Ishikawa (cell line): ENCODE results near the gene NDFIP2.

Experiments
- CEBPB ChIP-seq: IDR thresholded peaks from 2 replicates; pipeline ENCODE4 v1.6.1; 2012
- CREB1 ChIP-seq: IDR thresholded peaks from 2 replicates; pipeline ENCODE4 v1.6.1; 2012; ENCODE audit warnings: low read depth
- EGR1 ChIP-seq: IDR thresholded peaks from 2 replicates; pipeline ENCODE4 v1.6.1; 2012
- EP300 ChIP-seq: IDR thresholded peaks from 2 replicates; pipeline ENCODE4 v1.6.1; 2012; ENCODE audit warnings: borderline replicate concordance
- FOXM1 ChIP-seq: IDR thresholded peaks from 2 replicates; pipeline ENCODE4 v1.6.1; 2012; ENCODE audit warnings: low read depth, borderline replicate concordance
- MAX ChIP-seq: IDR thresholded peaks from 2 replicates; pipeline ENCODE4 v1.6.1; 2012
- NFIC ChIP-seq: IDR thresholded peaks from 2 replicates; pipeline ENCODE4 v1.6.1; 2012
- RAD21 ChIP-seq: IDR thresholded peaks from 2 replicates; pipeline ENCODE4 v1.6.1; 2012; ENCODE audit warnings: low read depth
- REST ChIP-seq: IDR thresholded peaks from 2 replicates; pipeline ENCODE4 v1.6.1; 2012; ENCODE audit warnings: low read depth, mild to moderate bottlenecking
- TAF1 ChIP-seq: IDR thresholded peaks from 2 replicates; pipeline ENCODE4 v1.6.1; 2012; ENCODE audit warnings: low read depth, mild to moderate bottlenecking
- TCF12 ChIP-seq: IDR thresholded peaks from 2 replicates; pipeline ENCODE4 v1.6.1; 2012; ENCODE audit warnings: low read depth
- TEAD4 ChIP-seq: IDR thresholded peaks from 2 replicates; pipeline ENCODE4 v1.6.1; 2012
- USF1 ChIP-seq: IDR thresholded peaks from 2 replicates; pipeline ENCODE4 v1.6.1; 2012
- YY1 ChIP-seq: IDR thresholded peaks from 2 replicates; pipeline ENCODE4 v1.6.1; 2012; ENCODE audit warnings: low read depth
- ZBTB7A ChIP-seq: IDR thresholded peaks from 2 replicates; pipeline ENCODE4 v1.6.1; 2012; ENCODE audit warnings: low read depth

NDFIP2 gene

GRCh38 chr13:79469608-79470007, 11.3 kb upstream of the NDFIP2 start:
- no peak for TF ChIP-seq ZBTB7A

GRCh38 chr13:79470666-79471065, 10.3 kb upstream of the NDFIP2 start:
- TF ChIP-seq ZBTB7A, result no peak
- no peak for TF ChIP-seq MAX
- TF ChIP-seq FOXM1, result no peak
- TF ChIP-seq YY1, result no peak
- no peak for TF ChIP-seq TCF12
- no peak for TF ChIP-seq EP300
- TF ChIP-seq CEBPB, result no peak
- no peak for TF ChIP-seq USF1
- no peak for TF ChIP-seq REST
- TF ChIP-seq TAF1, result no peak
- no peak for TF ChIP-seq NFIC
- TF ChIP-seq TEAD4, result no peak
- TF ChIP-seq EGR1, result no peak
- no peak for TF ChIP-seq RAD21
- TF ChIP-seq CREB1, result no peak

- TF ChIP-seq EGR1 (no peak), MAX (no peak), RAD21 (no peak), TEAD4 (no peak), YY1 (no peak), USF1 (no peak), CREB1 (no peak)
Observed at GRCh38 chr13:79475569-79475968, 5.4 kb upstream of the NDFIP2 start.

GRCh38 chr13:79477968-79478367, 3.0 kb upstream of the NDFIP2 start:
- TF ChIP-seq NFIC (no peak), YY1 (no peak), ZBTB7A (no peak), EP300 (no peak), TEAD4 (no peak), TAF1 (no peak), TCF12 (no peak), FOXM1 (no peak)

GRCh38 chr13:79479882-79480281, 1.1 kb upstream of the NDFIP2 start:
- no peak for TF ChIP-seq CEBPB
- no peak for TF ChIP-seq TCF12
- TF ChIP-seq TEAD4, result no peak
- no peak for TF ChIP-seq TAF1
- TF ChIP-seq EGR1, result no peak

GRCh38 chr13:79481685-79482052, 714 bp downstream of the NDFIP2 start:
- TF ChIP-seq CEBPB (no peak), REST (no peak), EGR1 (no peak), NFIC (no peak), FOXM1 (no peak), TCF12 (no peak), TEAD4 (no peak), RAD21 (no peak), MAX (no peak), EP300 (no peak), TAF1 (no peak), USF1 (no peak), ZBTB7A (no peak), YY1 (no peak), CREB1 (no peak)
